Measurements from ENCODE around the gene LARP1. TPM values are rescaled to one million over a fixed set of nuclear protein-coding genes. Genes with fewer than 3 reads are reported as not detected.
A peak's percentile ranks its signal among the peaks of the same experiment; 100 is the strongest.
"Not testable (repeated sequence)": the region's sequence is repeated elsewhere in the genome, so short reads cannot be mapped to it uniquely, and the experiment has no call there.

Gene LARP1
- total and polyA plus RNA-seq, 9 of the 15 experiments (the other 6 are each of a cell fraction or from before 2014, with no cell fraction given), result 22.6 to 300 (median 92.0) TPM

GRCh38 chr5:154832804-154833203, 77.6 kb downstream of the LARP1 start:
- H3K9me1 ChIP-seq (ENCODE audit: control insufficient read depth, insufficient read depth, low read length); ATAC-seq; H3K27me3 ChIP-seq (ENCODE audit: control insufficient read depth in 2 of 2, insufficient read depth in 2 of 2, low read length in 2 of 2); in situ Hi-C loops (cut with MboI); H4K20me1 ChIP-seq (replicated peaks; ENCODE audit: control insufficient read depth, insufficient read depth, low read length); H3K27ac ChIP-seq (ENCODE audit: extremely low read depth, low read depth, low read length); CTCF ChIA-PET (ENCODE audit: low intra/inter-chr PET ratio); intact Hi-C loops (cut with micrococcal nuclease); FAIRE-seq; BruUV-seq (replicated peaks); H3K4me3 ChIP-seq; H3K9ac ChIP-seq (ENCODE audit: insufficient read depth in 1 of 2, low read depth in 2 of 2, low read length in 2 of 2); H2AFZ ChIP-seq (ENCODE audit: low read depth, low read length); H3K9me3 ChIP-seq (replicated peaks; ENCODE audit: control insufficient read depth, insufficient read depth, low read depth, low read length); TF ChIP-seq ATF3 (CRISPR knock-in tag; conservative IDR thresholded peaks at IDR 0.05); JUND (IDR thresholded peaks at IDR 0.05; ENCODE audit: borderline replicate concordance, low read depth, low read length): not testable (repeated sequence)
- peak in 1 of 4 experiments; percentile 8 for DNase-seq (ENCODE audit: extremely low read depth in 1 of 4, low spot score in 3 of 4)
- Histone ChIP-seq H3K4me2 (ENCODE audit: insufficient read depth, low read length) (peak overlapping the region; percentile 34), H3K79me2 (ENCODE audit: control insufficient read depth, insufficient read depth, low read length) (peaks cover 33% of the 10 kb centered on the region), H3K4me1 (replicated peaks in 1 of 2; ENCODE audit: control insufficient read depth in 2 of 2, insufficient read depth in 2 of 2, low read length in 2 of 2) (peaks cover 24% of the 10 kb centered on the region in 2 experiments), H3K36me3 (ENCODE audit: control insufficient read depth, insufficient read depth, low read length) (peaks cover 40% of the 10 kb centered on the region)
- POLR2A ChIA-PET, result interaction anchor here (0.8 kb wide), 1 partner anchor 15 kb away, joined by 3 read pairs; no protein-coding TSS in a partner anchor
- TF ChIP-seq ATF3 (IDR thresholded peaks at IDR 0.05), result peak; percentile 79
- peak; percentile 89 for TF ChIP-seq ATF7 (IDR thresholded peaks at IDR 0.05)
- TF ChIP-seq JUND (tag; IDR thresholded peaks at IDR 0.05; ENCODE audit: borderline replicate concordance, low read depth, low read length), result peak; percentile 58; the same call in 1 of the 3 replicates
- 80% methylated on average over 3 of the region's 3 CpGs for whole genome bisulfite sequencing (ENCODE audit: insufficient coverage, low coverage, missing lambda C conversion rate)
